Mesodermal cell (in vitro differentiated cells): ENCODE results near the gene NRP2.

Experiments
- H3K27ac ChIP-seq: 2 replicates; pipeline ENCODE4 v1.7.0; 2013; ENCODE audit warnings: mild to moderate bottlenecking, low read depth, low read length, moderate library complexity; ENCODE audit not compliant: severe bottlenecking
- H3K36me3 ChIP-seq: 2 replicates; pipeline ENCODE4 v1.7.1; 2013; ENCODE audit warnings: mild to moderate bottlenecking, low read length, moderate library complexity; ENCODE audit not compliant: control insufficient read depth, insufficient read depth
- H3K4me1 ChIP-seq: one replicate; pipeline ENCODE4 v1.7.1; 2013; ENCODE audit warnings: mild to moderate bottlenecking, low read length; ENCODE audit not compliant: insufficient read depth, control insufficient read depth, poor library complexity, severe bottlenecking
- H3K4me3 ChIP-seq: 2 replicates; pipeline ENCODE4 v1.7.0; 2013; ENCODE audit warnings: low read length, control low read depth, mild to moderate bottlenecking; ENCODE audit not compliant: insufficient read depth, poor library complexity, severe bottlenecking; ENCODE audit errors: extremely low read depth
- H3K9me3 ChIP-seq: 2 replicates; pipeline ENCODE4 v1.7.1; 2013; ENCODE audit warnings: mild to moderate bottlenecking, low read length, moderate library complexity; ENCODE audit not compliant: control insufficient read depth
- WGBS, 2 experiments: methylation state at CpG; one replicate each; pipeline ENCODE4 v1.1.5; 2013; ENCODE audit warnings: missing lambda C conversion rate in 2 of 2; ENCODE audit not compliant: insufficient coverage in 2 of 2; 5-methylcytosine and 5-hydroxymethylcytosine counted together

Gene NRP2

DNA sequence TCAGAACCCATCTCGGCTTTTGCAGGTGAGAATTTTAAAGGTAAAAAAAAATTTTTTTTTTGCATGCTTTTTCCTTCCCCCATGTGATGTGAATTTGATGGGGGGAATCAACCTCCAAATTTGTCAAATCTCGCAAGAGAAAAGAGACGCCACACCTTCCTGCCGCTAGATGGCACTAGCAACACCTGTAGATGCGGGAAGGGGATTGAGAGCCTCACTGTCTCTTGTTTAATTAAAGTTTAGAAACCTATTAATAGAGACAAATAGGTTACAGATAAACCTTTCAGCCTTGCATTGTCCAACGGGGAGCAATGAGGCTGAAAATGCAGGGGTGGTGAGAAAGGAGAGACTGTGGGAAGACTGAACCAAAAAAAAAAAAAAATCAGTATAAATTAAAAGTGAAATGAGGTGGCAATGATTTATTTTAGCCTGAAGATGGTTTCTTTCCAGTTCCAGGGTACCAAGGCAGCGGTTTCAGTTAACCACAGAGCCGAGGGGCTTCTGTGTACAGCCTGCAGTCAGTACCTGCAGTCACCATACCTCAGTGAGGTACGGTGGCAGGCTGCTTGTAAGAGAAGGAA, 84.6 kb downstream of the NRP2 start:
- 50 to 64% methylated on average over 4 of the region's 9 CpGs for WGBS, 2 experiments
- no peaks in the 10 kb centered on the region for H3K9me3 ChIP-seq
- H3K36me3 ChIP-seq = peaks cover 46% of the 10 kb centered on the region
- peaks cover 51% of the 10 kb centered on the region for H3K4me1 ChIP-seq
- H3K27ac ChIP-seq = no peak overlapping the region
- H3K4me3 ChIP-seq = no peak overlapping the region

- WGBS, 2 experiments = 90 to 100% methylated on average over 3 to 4 of the region's 5 CpGs
- Histone ChIP-seq H3K27ac (no peak overlapping the region), H3K9me3 (no peaks in the 10 kb centered on the region), H3K4me3 (no peak overlapping the region), H3K36me3 (peaks cover 47% of the 10 kb centered on the region), H3K4me1 (peaks cover 51% of the 10 kb centered on the region)
These were observed 85.3 kb downstream of the NRP2 start for GRCh38 chr2:205767617-205768016.

DNA sequence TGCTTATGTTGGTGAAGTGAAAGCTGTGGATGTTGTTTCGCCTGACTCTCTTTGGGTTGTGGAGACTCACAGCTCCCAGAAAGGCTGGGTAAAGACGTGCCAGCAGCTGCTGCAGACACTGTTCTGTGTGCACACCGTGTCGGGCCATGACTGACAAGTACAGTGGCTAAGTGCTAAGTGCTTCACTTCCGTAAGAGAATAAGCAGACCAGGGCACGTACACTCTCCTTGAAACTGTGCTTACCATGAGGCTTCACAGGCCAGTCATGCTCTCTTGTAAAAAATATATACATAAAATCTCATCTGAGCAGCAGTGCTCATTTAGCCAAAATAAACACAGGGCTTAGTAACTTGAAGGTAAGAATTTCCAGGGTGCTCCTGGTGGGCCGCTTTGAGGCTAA, 86.0 kb downstream of the NRP2 start:
- no peak overlapping the region for H3K4me3 ChIP-seq
- peaks cover 49% of the 10 kb centered on the region for H3K36me3 ChIP-seq
- H3K9me3 ChIP-seq = no peaks in the 10 kb centered on the region
- H3K27ac ChIP-seq = peak overlapping the region; percentile 43
- peaks cover 46% of the 10 kb centered on the region for H3K4me1 ChIP-seq
- 92 to 98% methylated on average over 6 to 7 of the region's 7 CpGs for WGBS, 2 experiments

GRCh38 chr2:205768815-205769494, 86.7 kb downstream of the NRP2 start:
- Histone ChIP-seq H3K27ac (peak overlapping the region; percentile 43), H3K4me3 (no peak overlapping the region), H3K9me3 (no peaks in the 10 kb centered on the region), H3K36me3 (peaks cover 49% of the 10 kb centered on the region), H3K4me1 (peaks cover 40% of the 10 kb centered on the region)
- 87 to 100% methylated on average over 1 of the region's 4 CpGs for WGBS, 2 experiments

DNA sequence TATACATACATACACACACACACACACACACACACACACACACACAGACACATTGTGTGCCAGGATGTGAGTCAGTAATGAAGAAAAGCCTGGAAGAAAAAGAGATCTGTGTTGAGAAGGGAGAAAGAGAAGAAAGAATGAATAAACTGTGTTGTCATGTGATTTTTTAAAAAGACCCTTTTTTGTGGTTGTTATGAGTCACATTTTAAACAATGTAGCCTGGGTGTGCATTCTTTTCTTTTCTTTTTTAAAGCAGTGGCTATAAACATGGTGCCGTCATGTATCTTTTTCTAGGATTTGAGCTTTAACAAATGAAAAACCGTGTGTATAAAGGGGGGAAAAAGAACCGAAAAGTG, 87.2 kb downstream of the NRP2 start:
- H3K9me3 ChIP-seq = no peaks in the 10 kb centered on the region
- peaks cover 35% of the 10 kb centered on the region for H3K4me1 ChIP-seq
- WGBS, 2 experiments = no CpG with 5 or more reads among the region's 3 CpGs
- no peak overlapping the region for H3K4me3 ChIP-seq
- H3K27ac ChIP-seq = no peak overlapping the region
- H3K36me3 ChIP-seq = peaks cover 49% of the 10 kb centered on the region

DNA sequence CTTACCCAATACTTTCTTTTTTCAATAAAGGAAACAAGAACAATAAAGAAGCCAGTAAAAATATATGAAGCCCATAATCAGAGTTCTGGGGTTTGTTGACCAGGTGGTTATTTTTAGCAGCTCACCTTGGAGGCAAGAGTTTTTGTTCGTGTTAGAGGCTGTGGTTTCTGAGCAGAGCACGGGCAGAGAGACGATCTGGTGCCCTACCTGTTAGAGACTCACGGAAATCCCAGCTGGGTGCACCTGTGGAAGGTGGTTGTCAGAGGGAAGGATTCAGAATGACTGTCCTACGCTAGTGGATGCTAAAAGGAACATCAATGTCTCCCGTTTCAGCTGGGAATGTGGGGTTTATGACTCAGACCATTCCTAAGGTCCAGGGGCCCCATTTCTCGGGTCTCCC, 87.6 kb downstream of the NRP2 start:
- no peaks in the 10 kb centered on the region for H3K9me3 ChIP-seq
- H3K4me3 ChIP-seq = no peak overlapping the region
- H3K27ac ChIP-seq = no peak overlapping the region
- 90 to 93% methylated on average over 4 to 5 of the region's 7 CpGs for WGBS, 2 experiments
- H3K4me1 ChIP-seq = peaks cover 32% of the 10 kb centered on the region
- H3K36me3 ChIP-seq = peaks cover 47% of the 10 kb centered on the region

DNA sequence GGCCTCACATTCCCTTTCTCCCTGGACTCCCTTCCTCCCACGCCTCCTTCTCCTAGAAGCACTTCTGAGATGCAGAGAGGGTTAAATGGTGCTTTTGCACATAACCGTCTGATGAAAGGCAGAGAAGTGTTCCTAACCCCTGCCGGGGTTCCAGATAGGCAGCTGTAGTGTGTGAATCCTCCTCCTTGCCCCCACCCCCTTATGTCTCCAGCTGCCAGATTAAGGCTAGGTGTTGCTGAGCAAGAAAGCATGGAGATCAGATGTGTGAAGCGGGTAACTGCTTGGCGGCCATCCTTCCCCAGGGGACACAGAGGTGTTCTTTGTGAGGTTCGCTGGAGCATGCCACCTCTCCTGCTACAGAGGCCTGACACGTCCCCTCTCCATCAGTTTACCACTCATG, 88.3 kb downstream of the NRP2 start:
- no peaks in the 10 kb centered on the region for H3K9me3 ChIP-seq
- no peak overlapping the region for H3K4me3 ChIP-seq
- peaks cover 32% of the 10 kb centered on the region for H3K4me1 ChIP-seq
- peaks cover 43% of the 10 kb centered on the region for H3K36me3 ChIP-seq
- peak overlapping the region; percentile 11 for H3K27ac ChIP-seq
- WGBS, 2 experiments = 66 to 94% methylated on average over 3 to 4 of the region's 7 CpGs

GRCh38 chr2:205771031-205771430, 88.7 kb downstream of the NRP2 start:
- Histone ChIP-seq H3K4me3 (no peak overlapping the region), H3K9me3 (no peaks in the 10 kb centered on the region), H3K4me1 (peaks cover 32% of the 10 kb centered on the region), H3K36me3 (peaks cover 43% of the 10 kb centered on the region), H3K27ac (peak overlapping the region; percentile 11)
- WGBS, 2 experiments = 89 to 91% methylated on average over 9 of the region's 10 CpGs

GRCh38 chr2:205771666-205772065, 89.4 kb downstream of the NRP2 start:
- Histone ChIP-seq H3K4me1 (peaks cover 32% of the 10 kb centered on the region), H3K9me3 (no peaks in the 10 kb centered on the region), H3K4me3 (no peak overlapping the region), H3K27ac (no peak overlapping the region), H3K36me3 (peaks cover 43% of the 10 kb centered on the region)
- 83 to 87% methylated on average over 2 of the region's 2 CpGs for WGBS, 2 experiments

DNA sequence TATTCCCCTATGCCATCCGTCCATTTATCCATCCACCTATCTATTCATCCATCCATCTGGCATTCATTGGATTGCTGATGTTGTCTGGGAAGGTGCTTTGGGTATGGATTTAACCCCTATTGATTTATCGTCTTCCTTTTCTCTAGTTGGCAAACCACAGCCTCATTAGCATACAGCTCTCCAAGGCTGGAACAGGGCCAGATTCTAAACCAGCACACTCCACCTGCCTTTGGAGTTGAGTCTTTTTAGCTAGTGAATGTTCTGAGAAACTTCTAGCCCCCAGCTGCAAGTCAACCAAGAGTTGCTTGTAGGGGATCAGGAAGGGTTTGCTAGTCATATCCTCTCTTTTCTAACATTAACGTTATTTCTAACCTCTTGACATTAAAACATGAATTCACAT, 90.7 kb downstream of the NRP2 start:
- Histone ChIP-seq H3K36me3 (peaks cover 38% of the 10 kb centered on the region), H3K27ac (no peak overlapping the region), H3K9me3 (no peaks in the 10 kb centered on the region), H3K4me1 (peaks cover 26% of the 10 kb centered on the region), H3K4me3 (no peak overlapping the region)
- WGBS, 2 experiments = no CpG with 5 or more reads among the region's 3 CpGs

DNA sequence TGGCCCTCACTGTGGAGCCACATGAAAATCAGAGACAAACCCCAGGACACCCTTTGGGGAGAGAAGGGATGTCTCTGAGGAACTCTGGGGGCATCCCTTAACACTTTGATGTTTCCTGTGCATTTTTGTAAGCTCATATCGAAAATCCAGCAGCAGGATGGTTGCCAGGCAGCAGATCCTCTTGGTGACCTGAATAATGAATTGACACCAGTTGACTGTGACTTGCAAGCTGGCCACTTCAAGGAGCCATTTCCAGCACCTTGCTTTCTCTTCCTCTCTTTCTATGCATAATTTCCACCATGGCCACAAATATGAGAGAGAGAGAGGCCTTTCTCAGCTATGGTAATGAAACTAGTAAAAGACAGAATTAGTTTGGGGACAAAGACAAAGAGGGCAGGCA, 91.7 kb downstream of the NRP2 start:
- Histone ChIP-seq H3K4me1 (peaks cover 18% of the 10 kb centered on the region), H3K27ac (no peak overlapping the region), H3K4me3 (no peak overlapping the region), H3K36me3 (peaks cover 28% of the 10 kb centered on the region), H3K9me3 (no peaks in the 10 kb centered on the region)
- WGBS, 2 experiments = 88 to 100% methylated on average over 1 of the region's 1 CpG
